Measurements from ENCODE around the gene CXCL5.
"Not testable (repeated sequence)": the region's sequence is repeated elsewhere in the genome, so short reads cannot be mapped to it uniquely, and the experiment has no call there.

Gene CXCL5

GRCh38 chr4:73967866-73968265 is 30.6 kb downstream of the CXCL5 start:
- no peak for DNase-seq

GRCh38 chr4:73964862-73965611 is 33.4 kb downstream of the CXCL5 start:
- DNase-seq: no peak

GRCh38 chr4:73962724-73963123 is 35.8 kb downstream of the CXCL5 start:
- no peak for DNase-seq

GRCh38 chr4:73959041-73959440 is 39.4 kb downstream of the CXCL5 start:
- DNase-seq: not testable (repeated sequence)

GRCh38 chr4:73952352-73952751 is 46.1 kb downstream of the CXCL5 start:
- DNase-seq: no peak

- not testable (repeated sequence) for DNase-seq
These were observed 48.0 kb downstream of the CXCL5 start for GRCh38 chr4:73950376-73950920.

GRCh38 chr4:73948990-73949706 is 49.3 kb downstream of the CXCL5 start:
- DNase-seq: no peak

- DNase-seq: no peak
These were observed 50.2 kb downstream of the CXCL5 start for GRCh38 chr4:73948291-73948690.

GRCh38 chr4:73947239-73947985 is 51.1 kb downstream of the CXCL5 start:
- DNase-seq: no peak

GRCh38 chr4:73945674-73946449 is 52.6 kb downstream of the CXCL5 start:
- DNase-seq: no peak

Measured in NCI-H2171 (cell line).